Measurements from ENCODE around the gene GALNT14.

GRCh38 chr2:31054842-31055388, 83.3 kb downstream of the GALNT14 start:
- TF ChIP-seq KLF17 (tag by site-specific recombination; IDR thresholded peaks at IDR 0.05) (no peak), ZNF24 (tag by site-specific recombination; IDR thresholded peaks at IDR 0.05) (no peak), ZNF16 (tag by site-specific recombination; IDR thresholded peaks at IDR 0.05; ENCODE audit: low read depth) (no peak), ZBTB1 (tag by site-specific recombination; IDR thresholded peaks at IDR 0.05) (no peak), ZNF707 (tag by site-specific recombination; IDR thresholded peaks at IDR 0.05) (no peak), ZBTB21 (tag by site-specific recombination; IDR thresholded peaks at IDR 0.05) (no peak), ZNF701 (tag by site-specific recombination; IDR thresholded peaks at IDR 0.05) (no peak), ZNF580 (tag by site-specific recombination; IDR thresholded peaks at IDR 0.05) (no peak), ZNF830 (tag by site-specific recombination; IDR thresholded peaks at IDR 0.05; ENCODE audit: low read depth) (no peak), CTCF (tag by site-specific recombination; IDR thresholded peaks at IDR 0.05) (no peak)
